OCI-LY3 (cell line): ENCODE results near the gene PGS1.

ENCODE experiments used
- H2AFZ ChIP-seq: fragments of 200-600, 300-600 bp; shearing (Covaris generic); 2 replicates; pipeline ENCODE4 v1.6.0; 2014; ENCODE audit warnings: antibody characterized with exemption, low read depth, low read length
- H3K27ac ChIP-seq: fragments of 200-600, 300-600 bp; sonication (generic); 2 replicates; pipeline ENCODE4 v1.5.1; 2014; ENCODE audit warnings: mild to moderate bottlenecking, low read length, moderate library complexity, mixed read lengths
- H3K27me3 ChIP-seq: fragments of 200-600, 300-600 bp; sonication (generic); 2 replicates; pipeline ENCODE4 v1.6.1; 2014; ENCODE audit warnings: low read depth, low read length, mixed read lengths
- H3K36me3 ChIP-seq: fragments of 200-600, 300-600 bp; sonication (generic); replicated peaks from 2 replicates; pipeline ENCODE3; 2014; ENCODE audit warnings: low read depth, low read length, mixed read lengths
- H3K4me1 ChIP-seq: fragments of 300-600, 200-600 bp; sonication (generic); 2 replicates; pipeline ENCODE4 v1.6.1; 2014; ENCODE audit warnings: low read length, mixed read lengths
- H3K4me2 ChIP-seq: fragments of 200-600, 300-600 bp; sonication (generic); 2 replicates; pipeline ENCODE4 v1.6.1; 2014; ENCODE audit warnings: low read length, mixed read lengths
- H3K4me3 ChIP-seq: fragments of 300-600, 200-600 bp; sonication (generic); 2 replicates; pipeline ENCODE4 v1.5.1; 2014; ENCODE audit warnings: antibody characterized with exemption, mild to moderate bottlenecking, low read length, moderate library complexity
- H3K79me2 ChIP-seq: fragments of 300-600, 200-600 bp; shearing (Covaris generic); 2 replicates; pipeline ENCODE4 v1.6.1; 2014; ENCODE audit warnings: mild to moderate bottlenecking, low read length, mixed read lengths
- H3K9ac ChIP-seq: fragments of 300-600, 200-600 bp; shearing (Covaris generic); 2 replicates; pipeline ENCODE4 v1.6.0; 2014; ENCODE audit warnings: mild to moderate bottlenecking, low read length, moderate library complexity
- H3K9me3 ChIP-seq: fragments of 200-600, 300-600 bp; shearing (Covaris generic); 2 replicates; pipeline ENCODE4 v1.6.1; 2014; ENCODE audit warnings: low read length, mixed read lengths; ENCODE audit not compliant: insufficient read depth
- H4K20me1 ChIP-seq: fragments of 200-600, 300-600 bp; sonication (generic); 2 replicates; pipeline ENCODE4 v1.6.1; 2016; ENCODE audit warnings: low read length, mixed read lengths; ENCODE audit not compliant: insufficient read depth
- EZH2phosphoT487 ChIP-seq: fragments of 200-600 bp; shearing (Covaris generic); IDR thresholded peaks from 2 replicates; pipeline ENCODE4 v1.6.1; 2018; ENCODE audit warnings: antibody characterized with exemption, mixed run types, low read depth
- TF ChIP-seq, protein P1 (sequence below): fragments of 200-600, 300-600 bp; sonication (generic); IDR thresholded peaks from 2 replicates; pipeline ENCODE4 v1.5.1; 2014; ENCODE audit warnings: antibody characterized with exemption, low read length, low read depth

Gene PGS1

DNA sequence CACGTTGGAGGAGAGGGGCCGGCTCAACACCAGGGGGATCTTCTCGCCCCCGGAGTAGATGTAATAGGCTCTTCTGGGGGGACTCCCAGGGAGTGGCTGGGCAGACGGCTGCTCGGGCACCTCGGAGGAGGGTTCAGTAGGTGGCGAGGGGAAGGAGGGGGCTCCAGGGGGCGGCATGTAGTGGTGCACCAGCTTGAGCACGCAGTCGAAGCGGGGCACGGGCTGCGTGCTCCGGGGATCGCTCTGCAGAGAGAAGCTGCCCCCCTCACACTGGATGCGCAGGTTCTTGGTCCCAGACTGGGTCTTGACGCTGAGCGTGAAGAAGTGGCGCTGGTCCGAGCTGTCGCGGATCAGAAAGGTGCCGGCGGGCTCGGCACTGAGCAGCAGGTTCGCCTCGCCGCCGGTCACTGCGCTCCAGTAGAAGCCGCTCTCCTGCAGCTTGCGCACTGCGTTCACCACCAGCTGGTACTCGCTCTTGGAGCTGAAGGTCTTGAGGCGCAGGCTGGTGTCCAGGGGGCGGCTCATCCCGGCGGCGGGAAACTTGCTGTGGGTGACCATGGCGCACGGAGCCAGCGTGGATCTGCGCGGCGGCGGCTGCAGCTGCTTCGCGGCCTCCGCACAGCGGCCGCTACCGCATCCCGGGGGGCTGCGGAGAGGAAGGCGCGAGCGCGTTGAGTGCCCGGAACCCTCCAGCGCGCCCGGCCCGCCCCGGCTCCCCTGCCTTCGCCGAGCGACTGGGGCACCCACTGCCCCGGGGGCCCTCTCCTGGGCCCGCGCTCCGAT, 19.7 kb upstream of the PGS1 start:
- peaks cover 48% of the 10 kb centered on the region for H3K79me2 ChIP-seq
- peaks cover 11% of the 10 kb centered on the region for H3K27me3 ChIP-seq
- TF ChIP-seq, protein P1, sequence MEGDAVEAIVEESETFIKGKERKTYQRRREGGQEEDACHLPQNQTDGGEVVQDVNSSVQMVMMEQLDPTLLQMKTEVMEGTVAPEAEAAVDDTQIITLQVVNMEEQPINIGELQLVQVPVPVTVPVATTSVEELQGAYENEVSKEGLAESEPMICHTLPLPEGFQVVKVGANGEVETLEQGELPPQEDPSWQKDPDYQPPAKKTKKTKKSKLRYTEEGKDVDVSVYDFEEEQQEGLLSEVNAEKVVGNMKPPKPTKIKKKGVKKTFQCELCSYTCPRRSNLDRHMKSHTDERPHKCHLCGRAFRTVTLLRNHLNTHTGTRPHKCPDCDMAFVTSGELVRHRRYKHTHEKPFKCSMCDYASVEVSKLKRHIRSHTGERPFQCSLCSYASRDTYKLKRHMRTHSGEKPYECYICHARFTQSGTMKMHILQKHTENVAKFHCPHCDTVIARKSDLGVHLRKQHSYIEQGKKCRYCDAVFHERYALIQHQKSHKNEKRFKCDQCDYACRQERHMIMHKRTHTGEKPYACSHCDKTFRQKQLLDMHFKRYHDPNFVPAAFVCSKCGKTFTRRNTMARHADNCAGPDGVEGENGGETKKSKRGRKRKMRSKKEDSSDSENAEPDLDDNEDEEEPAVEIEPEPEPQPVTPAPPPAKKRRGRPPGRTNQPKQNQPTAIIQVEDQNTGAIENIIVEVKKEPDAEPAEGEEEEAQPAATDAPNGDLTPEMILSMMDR: no peak
- TF ChIP-seq EZH2phosphoT487: no peak
- H3K4me2 ChIP-seq: peak overlapping the region; percentile 99
- peaks cover 50% of the 10 kb centered on the region for H4K20me1 ChIP-seq
- peak overlapping the region; percentile 99 for H3K4me3 ChIP-seq
- peaks cover 50% of the 10 kb centered on the region for H3K4me1 ChIP-seq
- H3K36me3 ChIP-seq: peaks cover 51% of the 10 kb centered on the region
- no peak overlapping the region for H2AFZ ChIP-seq
- no peaks in the 10 kb centered on the region for H3K9me3 ChIP-seq
- H3K9ac ChIP-seq: peak overlapping the region; percentile 99
- peak overlapping the region; percentile 91 for H3K27ac ChIP-seq

DNA sequence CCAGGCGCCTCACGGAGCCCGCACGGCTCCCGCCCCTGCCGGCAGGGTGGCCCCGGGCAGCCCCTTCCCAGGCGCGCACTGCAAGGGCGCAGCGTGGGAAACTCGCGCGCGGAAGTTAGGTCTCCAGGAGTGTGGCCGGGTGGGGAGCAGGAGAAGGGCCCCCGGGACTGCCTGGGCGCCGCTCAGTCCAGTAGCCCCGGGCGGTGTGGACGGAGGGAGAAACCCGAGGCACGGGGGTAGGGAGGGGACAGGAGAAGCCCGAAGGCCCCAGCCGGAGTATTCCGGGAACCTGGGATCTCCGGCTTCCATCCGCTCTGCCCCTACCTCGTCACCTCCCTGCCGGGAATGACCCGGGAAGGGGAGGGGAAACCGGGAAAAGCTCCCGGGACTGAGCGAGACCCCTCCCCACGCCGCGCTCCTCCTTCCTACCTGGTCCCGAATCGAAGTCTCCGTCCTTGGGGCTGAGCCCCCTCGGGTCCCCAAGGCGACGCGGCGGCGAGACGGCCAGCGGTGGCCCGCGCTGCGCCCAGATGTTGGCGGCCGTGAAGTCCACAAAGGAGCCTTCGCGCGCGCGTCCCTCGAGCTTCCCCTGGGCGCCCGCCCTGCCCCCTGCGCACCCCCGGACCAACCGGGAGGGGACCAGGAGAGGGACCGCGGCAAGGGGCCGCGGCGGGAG, 19.0 kb upstream of the PGS1 start:
- H3K27me3 ChIP-seq: peaks cover 18% of the 10 kb centered on the region
- H3K9me3 ChIP-seq: no peaks in the 10 kb centered on the region
- H3K4me2 ChIP-seq: peak overlapping the region; percentile 99
- TF ChIP-seq, protein P1: no peak
- no peak for TF ChIP-seq EZH2phosphoT487
- H3K4me1 ChIP-seq: peaks cover 54% of the 10 kb centered on the region
- H3K79me2 ChIP-seq: peaks cover 48% of the 10 kb centered on the region
- peaks cover 45% of the 10 kb centered on the region for H3K36me3 ChIP-seq
- H2AFZ ChIP-seq: no peak overlapping the region
- peaks cover 48% of the 10 kb centered on the region for H4K20me1 ChIP-seq
- peak overlapping the region; percentile 99 for H3K9ac ChIP-seq
- H3K27ac ChIP-seq: peak overlapping the region; percentile 91
- H3K4me3 ChIP-seq: peak overlapping the region; percentile 99

DNA sequence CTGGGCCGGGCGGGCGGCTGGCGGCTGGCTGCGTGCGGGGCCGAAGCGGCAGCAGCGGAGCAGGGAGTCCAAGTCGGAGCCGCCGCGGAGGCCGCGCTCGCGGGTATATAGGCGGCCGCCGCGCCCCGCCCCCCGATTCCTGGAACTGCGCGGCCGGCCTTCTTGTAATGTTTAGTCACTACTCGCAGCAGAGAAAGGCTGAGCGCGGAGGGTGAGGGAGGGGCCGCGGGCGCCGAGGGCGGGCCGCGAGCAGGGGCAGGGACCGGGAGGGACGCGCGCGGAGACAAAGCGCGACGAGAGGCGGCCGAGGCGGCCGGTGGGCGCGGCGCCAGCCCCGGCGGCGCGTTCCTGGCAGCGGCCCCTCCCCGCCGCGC, 18.5 kb upstream of the PGS1 start, which contains the start of gene SOCS3:
TSS of gene SOCS3 (minus strand) at position 81 of the 374 bp plus-strand sequence. CDS start 982 bp downstream, outside the sequence.
- H3K9ac ChIP-seq: peak within 1 kb of the TSS; percentile 99
- TF ChIP-seq, protein P1: no peak
- no peak for TF ChIP-seq EZH2phosphoT487
- peak within 1 kb of the TSS; percentile 99 for H3K4me2 ChIP-seq
- H3K4me3 ChIP-seq: peak within 1 kb of the TSS; percentile 99
- no peaks in the 10 kb centered on the region for H3K9me3 ChIP-seq
- peaks cover 41% of the 10 kb centered on the region for H3K36me3 ChIP-seq
- H2AFZ ChIP-seq: no peak within 1 kb of the TSS
- H3K27me3 ChIP-seq: peaks cover 18% of the 10 kb centered on the region
- peaks cover 56% of the 10 kb centered on the region for H3K4me1 ChIP-seq
- H4K20me1 ChIP-seq: peaks cover 45% of the 10 kb centered on the region
- H3K79me2 ChIP-seq: peaks cover 47% of the 10 kb centered on the region
- H3K27ac ChIP-seq: peak within 1 kb of the TSS; percentile 91
